ENCODE measurements around the gene MYO18B. TPM values are rescaled to one million over a fixed set of nuclear protein-coding genes. Genes with fewer than 3 reads are reported as not detected.

MYO18B gene
- total RNA-seq, 1 experiment from 2014 or later = 0.05 TPM

DNA sequence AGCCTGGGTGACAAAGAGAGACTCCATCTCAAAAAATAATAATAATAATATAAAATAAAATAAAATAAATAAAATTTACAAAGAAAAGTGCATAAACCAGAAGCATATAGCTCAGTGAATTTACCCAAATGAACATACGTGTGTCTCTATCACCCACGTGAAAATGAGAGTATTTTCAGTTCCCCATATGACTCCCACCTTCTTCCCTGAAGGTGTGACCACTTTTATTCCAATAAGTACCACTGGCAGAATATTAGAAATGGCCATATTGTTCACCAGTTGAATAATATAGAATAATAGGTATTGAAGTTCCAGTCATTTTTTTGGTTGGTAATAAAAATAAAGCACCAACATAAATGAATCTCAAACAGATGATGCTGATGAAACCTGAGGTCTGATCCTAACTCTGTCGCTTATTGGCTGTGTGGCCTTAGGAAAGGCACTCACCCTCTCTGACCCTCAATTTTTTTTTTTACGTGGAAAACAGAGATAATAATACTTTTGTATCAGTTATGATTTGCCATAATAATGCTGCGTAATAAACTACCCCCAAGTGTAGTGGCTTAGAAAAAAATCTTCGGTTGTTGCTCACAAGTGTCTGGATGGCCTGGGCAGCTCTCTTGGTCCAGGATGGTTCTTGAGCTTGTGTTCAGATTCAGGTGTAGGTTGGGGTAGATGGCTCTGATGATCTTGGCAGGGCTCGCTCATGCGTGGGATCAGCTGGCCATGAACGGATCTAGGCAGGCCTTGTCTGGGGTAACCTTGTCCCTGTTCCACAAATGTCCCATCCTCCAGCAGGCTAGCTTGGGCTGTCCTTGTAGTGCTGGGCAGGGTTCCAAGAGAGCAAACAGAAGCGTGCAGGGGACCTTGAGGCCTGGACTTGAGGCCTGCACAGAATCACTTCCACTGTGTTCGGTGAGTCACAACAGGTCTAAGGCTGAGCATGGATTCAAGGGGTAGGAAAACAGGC, 88.1 kb downstream of the MYO18B start:
- Histone ChIP-seq H3K9me3 (ENCODE audit: control insufficient read depth in 1 of 2, insufficient read depth in 1 of 2, low read depth in 1 of 2, low read length in 2 of 2) (no peaks in the 10 kb centered on the region), H3K4me3 (replicated peaks in 1 of 2; ENCODE audit: low read depth in 1 of 2, low read length in 2 of 2) (no peak overlapping the region), H3K4me2 (ENCODE audit: low read length) (no peak overlapping the region), H3K4me1 (ENCODE audit: control insufficient read depth in 1 of 2, insufficient read depth in 2 of 2, low read length in 2 of 2) (no peaks in the 10 kb centered on the region), H4K20me1 (ENCODE audit: insufficient read depth) (no peaks in the 10 kb centered on the region), H3K36me3 (ENCODE audit: control insufficient read depth in 1 of 2, insufficient read depth in 2 of 2, low read length in 2 of 2) (no peaks in the 10 kb centered on the region), H3K9me2 (ENCODE audit: insufficient read depth) (no peaks in the 10 kb centered on the region), H3K27ac (ENCODE audit: low read depth, low read length) (no peak overlapping the region), H3K9ac (ENCODE audit: low read length) (no peak overlapping the region), H2AFZ (ENCODE audit: low read depth, low read length, poor library complexity, severe bottlenecking) (no peak overlapping the region), H3K27me3 (ENCODE audit: insufficient read depth, low read length) (peaks cover 16% of the 10 kb centered on the region), H3K79me2 (ENCODE audit: insufficient read depth, low read length) (no peaks in the 10 kb centered on the region)
- no peak for DNase-seq (ENCODE audit: low read depth, low spot score)
- ChIA-PET RAD21 (ENCODE audit: low non-redundant PET in 1 of 2, low total read pairs in 2 of 2, uncharacterized antibody in 2 of 2, unreplicated experiment in 2 of 2) (no interaction called here), POLR2A (no interaction called here), CTCF (no interaction called here)
- intact Hi-C loops (cut with micrococcal nuclease) = no loop called here
- ATAC-seq = no peak
- TF ChIP-seq, protein P1, sequence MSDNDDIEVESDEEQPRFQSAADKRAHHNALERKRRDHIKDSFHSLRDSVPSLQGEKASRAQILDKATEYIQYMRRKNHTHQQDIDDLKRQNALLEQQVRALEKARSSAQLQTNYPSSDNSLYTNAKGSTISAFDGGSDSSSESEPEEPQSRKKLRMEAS (IDR thresholded peaks at IDR 0.05) = no peak
- no peak for TF ChIP-seq SP1 (IDR thresholded peaks at IDR 0.05; ENCODE audit: low read depth)
- TF ChIP-seq YY1 (IDR thresholded peaks at IDR 0.05; ENCODE audit: extremely low read depth, insufficient replicate concordance, low read depth, low read length) = no peak
- TF ChIP-seq, protein P2, sequence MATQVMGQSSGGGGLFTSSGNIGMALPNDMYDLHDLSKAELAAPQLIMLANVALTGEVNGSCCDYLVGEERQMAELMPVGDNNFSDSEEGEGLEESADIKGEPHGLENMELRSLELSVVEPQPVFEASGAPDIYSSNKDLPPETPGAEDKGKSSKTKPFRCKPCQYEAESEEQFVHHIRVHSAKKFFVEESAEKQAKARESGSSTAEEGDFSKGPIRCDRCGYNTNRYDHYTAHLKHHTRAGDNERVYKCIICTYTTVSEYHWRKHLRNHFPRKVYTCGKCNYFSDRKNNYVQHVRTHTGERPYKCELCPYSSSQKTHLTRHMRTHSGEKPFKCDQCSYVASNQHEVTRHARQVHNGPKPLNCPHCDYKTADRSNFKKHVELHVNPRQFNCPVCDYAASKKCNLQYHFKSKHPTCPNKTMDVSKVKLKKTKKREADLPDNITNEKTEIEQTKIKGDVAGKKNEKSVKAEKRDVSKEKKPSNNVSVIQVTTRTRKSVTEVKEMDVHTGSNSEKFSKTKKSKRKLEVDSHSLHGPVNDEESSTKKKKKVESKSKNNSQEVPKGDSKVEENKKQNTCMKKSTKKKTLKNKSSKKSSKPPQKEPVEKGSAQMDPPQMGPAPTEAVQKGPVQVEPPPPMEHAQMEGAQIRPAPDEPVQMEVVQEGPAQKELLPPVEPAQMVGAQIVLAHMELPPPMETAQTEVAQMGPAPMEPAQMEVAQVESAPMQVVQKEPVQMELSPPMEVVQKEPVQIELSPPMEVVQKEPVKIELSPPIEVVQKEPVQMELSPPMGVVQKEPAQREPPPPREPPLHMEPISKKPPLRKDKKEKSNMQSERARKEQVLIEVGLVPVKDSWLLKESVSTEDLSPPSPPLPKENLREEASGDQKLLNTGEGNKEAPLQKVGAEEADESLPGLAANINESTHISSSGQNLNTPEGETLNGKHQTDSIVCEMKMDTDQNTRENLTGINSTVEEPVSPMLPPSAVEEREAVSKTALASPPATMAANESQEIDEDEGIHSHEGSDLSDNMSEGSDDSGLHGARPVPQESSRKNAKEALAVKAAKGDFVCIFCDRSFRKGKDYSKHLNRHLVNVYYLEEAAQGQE (IDR thresholded peaks at IDR 0.05; ENCODE audit: low read depth) = no peak
- TF ChIP-seq, protein P3, sequence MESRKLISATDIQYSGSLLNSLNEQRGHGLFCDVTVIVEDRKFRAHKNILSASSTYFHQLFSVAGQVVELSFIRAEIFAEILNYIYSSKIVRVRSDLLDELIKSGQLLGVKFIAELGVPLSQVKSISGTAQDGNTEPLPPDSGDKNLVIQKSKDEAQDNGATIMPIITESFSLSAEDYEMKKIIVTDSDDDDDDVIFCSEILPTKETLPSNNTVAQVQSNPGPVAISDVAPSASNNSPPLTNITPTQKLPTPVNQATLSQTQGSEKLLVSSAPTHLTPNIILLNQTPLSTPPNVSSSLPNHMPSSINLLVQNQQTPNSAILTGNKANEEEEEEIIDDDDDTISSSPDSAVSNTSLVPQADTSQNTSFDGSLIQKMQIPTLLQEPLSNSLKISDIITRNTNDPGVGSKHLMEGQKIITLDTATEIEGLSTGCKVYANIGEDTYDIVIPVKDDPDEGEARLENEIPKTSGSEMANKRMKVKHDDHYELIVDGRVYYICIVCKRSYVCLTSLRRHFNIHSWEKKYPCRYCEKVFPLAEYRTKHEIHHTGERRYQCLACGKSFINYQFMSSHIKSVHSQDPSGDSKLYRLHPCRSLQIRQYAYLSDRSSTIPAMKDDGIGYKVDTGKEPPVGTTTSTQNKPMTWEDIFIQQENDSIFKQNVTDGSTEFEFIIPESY (IDR thresholded peaks at IDR 0.05; ENCODE audit: extremely low read depth, insufficient replicate concordance, low read length) = no peak
- no peak for TF ChIP-seq SIN3A (IDR thresholded peaks at IDR 0.05; ENCODE audit: low read depth)
- no peak for TF ChIP-seq ZFX (IDR thresholded peaks at IDR 0.05)
- TF ChIP-seq POLR2A (IDR thresholded peaks at IDR 0.05; ENCODE audit: borderline replicate concordance, extremely low read depth, insufficient read depth, insufficient read length) = no peak
- TF ChIP-seq JUND (IDR thresholded peaks at IDR 0.05) = no peak
- TF ChIP-seq POLR2AphosphoS5 (IDR thresholded peaks at IDR 0.05; ENCODE audit: low read depth, low read length) = no peak
- no peak for TF ChIP-seq SRF (IDR thresholded peaks at IDR 0.05; ENCODE audit: low read depth)
- TF ChIP-seq, protein P4, sequence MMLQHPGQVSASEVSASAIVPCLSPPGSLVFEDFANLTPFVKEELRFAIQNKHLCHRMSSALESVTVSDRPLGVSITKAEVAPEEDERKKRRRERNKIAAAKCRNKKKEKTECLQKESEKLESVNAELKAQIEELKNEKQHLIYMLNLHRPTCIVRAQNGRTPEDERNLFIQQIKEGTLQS (IDR thresholded peaks at IDR 0.05) = no peak
- TF ChIP-seq CBX3 (IDR thresholded peaks at IDR 0.05; ENCODE audit: low read depth) = no peak
- no peak for TF ChIP-seq RAD21 (IDR thresholded peaks at IDR 0.05; ENCODE audit: low read depth)
- BruUV-seq (replicated peaks) = no TSS peak
